GM19438 (cell line): ENCODE measurements around the gene COL5A1.

Experiments used
- ATAC-seq: cut with Tn5 transposase; IDR thresholded peaks from one replicate; pipeline ENCODE4 v1.9.1; 2021; ENCODE audit warnings: low read depth; ENCODE audit not compliant: unreplicated experiment

The COL5A1 gene

DNA sequence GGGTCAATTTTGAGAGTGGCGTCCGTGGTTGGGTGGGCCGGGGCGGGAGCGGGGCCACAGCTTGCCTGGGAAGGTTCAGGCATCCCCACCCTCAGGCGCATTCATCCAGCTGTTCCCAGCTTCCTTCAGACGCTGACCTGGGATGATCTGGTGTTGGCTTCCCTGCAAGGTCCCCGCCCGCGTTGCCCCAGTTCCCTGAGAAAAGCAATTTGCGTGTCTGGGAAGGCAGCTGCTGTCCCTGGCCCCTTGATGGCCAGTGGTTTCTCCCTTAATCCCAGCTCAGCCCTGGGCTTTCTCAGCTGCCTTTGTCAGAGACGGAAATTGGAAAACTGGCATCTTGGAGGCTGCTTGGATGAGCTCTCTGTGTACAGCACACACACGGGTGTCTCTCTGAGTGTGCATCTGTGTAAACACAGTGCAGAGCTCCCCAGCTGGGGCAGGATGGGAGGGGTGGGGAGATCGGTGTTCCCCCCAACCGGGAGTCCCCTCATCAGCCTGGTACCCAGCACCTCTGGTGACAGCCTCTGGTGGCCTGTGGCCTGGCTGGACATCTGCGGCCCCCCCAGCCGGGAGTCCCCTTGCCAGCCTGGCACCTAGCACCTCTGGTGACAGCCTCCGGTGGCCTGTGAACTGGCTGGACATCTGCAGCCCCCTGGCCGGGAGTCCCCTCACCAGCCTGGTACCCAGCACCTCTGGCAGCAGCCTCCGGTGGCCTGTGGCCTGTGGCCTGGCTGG is 94.0 kb downstream of the COL5A1 start:
- ATAC-seq, result no peak

DNA sequence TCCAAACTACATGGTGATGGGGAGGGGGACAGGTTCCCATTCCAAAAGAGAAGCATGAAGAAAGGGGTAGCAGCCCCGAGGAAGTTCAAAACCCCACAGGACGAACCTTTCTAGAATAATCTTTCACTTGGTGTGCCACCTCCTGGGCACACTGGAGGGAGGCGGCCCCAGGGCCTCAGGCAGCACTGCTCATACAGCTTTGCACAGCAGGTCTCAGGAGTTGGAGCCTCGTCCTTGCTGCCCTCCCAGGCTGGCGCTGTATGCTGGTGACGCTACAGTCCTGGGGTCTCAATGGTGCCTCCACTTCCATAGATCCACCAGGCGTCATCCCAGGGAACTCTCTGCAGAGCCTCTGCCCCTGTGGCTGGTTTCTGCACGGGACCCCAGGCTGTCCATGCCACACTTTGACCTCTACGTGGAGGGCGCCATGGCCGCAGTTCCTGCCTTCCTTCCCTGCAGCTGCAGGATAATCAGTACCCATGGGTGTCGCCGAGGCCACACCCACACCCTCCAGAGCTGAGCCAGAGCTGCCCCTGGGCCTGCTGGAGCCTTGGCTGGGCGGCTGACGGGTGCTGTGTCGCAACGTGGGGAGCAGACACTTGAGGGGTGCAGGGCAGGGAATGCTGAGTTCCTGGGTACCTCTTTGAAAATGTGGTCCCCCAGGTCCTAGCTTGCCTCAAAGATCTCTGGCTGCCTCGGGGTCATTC is 95.3 kb downstream of the COL5A1 start:
- ATAC-seq, result no peak

DNA sequence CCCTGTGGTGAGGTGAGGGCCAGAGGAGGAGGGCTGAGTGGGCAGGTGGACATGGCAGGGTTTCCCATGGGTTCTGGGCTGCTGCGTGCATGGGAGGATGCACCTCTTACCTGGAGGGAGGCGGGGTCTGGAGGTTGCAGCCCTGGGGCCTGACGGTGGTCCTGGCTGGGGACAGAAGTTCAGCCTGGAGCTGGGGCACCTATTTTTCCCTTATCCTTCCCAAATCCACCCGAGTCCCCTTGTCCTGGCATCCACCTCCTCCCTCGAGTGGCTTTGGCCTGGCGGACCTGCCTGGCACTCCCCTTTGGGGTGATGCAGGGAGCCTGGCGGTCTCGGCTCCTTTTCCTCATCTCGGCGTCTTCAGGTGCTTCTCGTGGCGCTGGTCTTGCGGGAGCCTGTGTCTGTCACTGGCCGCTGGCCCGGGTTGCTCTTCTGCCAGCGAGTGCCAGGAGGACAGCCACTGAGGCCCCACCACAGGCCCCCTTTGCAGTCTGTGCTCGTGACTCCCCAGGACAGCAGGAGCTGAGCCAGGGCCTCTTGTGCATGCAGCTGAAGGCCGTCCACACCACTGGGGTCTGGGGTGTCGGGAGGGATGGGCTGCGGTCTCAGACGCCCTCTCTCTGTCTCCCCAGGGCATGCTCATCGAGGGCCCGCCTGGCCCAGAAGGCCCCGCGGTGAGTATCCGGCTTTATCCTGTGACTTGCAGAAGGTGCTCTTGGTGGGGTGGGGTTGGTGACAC is 96.4 kb downstream of the COL5A1 start:
- ATAC-seq, result no peak

DNA sequence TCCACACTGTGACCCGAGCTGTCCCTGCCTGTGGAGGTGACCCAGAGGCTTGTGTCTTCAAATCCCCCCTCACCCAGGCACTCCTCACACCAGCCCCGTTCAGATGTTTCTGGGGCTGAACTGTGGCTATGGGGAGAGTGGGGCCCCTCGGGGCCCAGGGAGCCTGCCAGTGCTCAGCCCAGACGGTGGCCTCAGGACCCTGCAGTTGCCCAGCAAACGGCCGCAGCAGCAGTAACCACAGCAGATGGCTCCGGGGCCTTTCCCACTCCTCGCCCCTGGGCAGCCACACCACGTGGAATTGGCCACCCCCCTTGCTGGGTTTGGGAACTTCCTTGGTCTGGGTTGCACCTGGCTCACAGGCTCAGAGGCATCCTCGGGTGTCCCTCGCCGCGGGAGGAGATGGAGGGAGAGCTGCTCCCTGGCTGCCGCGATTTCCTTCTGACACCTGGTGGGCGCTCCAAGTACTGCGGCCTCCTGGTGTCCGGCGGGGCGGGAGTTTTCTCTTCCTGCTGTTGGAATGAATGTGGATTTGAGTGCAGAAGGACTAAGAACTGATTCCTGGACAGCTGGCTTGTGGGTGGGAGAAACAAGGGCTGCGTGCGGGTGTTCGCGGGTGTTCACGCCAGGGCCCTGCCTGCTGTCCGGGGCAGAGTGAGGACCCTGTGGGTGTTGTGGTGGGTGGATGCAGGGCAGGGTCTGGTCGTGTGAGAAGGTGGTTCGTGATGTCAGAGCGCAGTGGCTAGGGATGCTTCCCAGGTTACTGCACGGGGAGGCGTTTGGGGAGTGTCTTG is 97.5 kb downstream of the COL5A1 start:
- no peak for ATAC-seq

DNA sequence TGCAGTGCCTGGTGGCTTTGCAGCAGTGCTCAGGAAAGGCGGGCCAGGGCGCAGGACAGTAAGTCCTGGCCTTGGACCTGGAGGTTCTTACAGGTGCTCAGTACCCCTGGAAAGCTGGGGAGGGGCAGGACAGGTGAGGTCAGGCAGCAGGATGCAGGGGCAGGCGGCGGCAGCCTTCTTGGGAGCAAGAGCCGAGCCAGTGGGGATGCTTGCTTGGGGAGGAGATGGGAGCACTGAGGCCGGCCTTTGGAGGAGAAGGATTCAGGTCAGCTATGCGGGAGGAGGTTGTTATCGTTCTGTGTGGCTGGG is 98.0 kb downstream of the COL5A1 start:
- no peak for ATAC-seq

DNA sequence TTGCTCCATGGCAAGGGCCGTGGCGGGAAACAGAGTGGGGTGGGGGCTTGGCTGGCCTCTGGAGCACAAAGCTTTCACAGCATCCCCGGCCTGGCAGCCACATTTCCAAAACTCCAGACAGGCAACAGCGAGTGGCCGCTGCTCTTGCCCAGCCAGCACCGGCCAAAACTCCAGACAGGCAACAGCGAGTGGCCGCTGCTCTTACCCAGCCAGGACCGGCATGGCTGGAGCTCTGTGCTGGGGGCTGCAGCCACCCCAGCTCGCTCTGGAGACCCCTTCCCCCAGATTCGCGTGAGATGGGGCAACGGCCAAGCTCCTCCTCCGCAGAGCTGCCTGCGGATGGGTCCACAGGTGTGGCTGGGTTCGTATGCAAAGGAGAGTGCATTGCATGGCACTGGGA is 98.5 kb downstream of the COL5A1 start:
- ATAC-seq, result no peak

DNA sequence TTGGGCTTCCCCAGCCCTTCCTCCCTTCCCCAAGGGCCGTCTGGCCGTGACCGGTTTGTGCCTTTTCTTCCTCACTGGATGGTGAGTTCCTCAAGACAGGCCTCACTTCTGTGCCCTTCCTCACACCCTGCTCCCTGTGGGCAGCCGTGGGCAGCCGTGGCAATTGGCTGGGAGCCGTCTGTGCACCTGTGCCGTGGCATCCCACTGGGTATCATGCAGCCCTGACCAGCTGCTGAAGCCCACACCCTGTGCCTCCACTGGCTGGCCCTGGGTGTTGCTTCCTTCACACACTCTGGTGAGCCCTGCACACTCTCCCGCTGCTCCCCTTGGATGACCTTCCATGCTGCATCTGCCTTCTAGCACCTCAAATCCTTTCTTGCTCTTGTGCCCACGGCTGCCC is 100.2 kb downstream of the COL5A1 start:
- ATAC-seq, result no peak

DNA sequence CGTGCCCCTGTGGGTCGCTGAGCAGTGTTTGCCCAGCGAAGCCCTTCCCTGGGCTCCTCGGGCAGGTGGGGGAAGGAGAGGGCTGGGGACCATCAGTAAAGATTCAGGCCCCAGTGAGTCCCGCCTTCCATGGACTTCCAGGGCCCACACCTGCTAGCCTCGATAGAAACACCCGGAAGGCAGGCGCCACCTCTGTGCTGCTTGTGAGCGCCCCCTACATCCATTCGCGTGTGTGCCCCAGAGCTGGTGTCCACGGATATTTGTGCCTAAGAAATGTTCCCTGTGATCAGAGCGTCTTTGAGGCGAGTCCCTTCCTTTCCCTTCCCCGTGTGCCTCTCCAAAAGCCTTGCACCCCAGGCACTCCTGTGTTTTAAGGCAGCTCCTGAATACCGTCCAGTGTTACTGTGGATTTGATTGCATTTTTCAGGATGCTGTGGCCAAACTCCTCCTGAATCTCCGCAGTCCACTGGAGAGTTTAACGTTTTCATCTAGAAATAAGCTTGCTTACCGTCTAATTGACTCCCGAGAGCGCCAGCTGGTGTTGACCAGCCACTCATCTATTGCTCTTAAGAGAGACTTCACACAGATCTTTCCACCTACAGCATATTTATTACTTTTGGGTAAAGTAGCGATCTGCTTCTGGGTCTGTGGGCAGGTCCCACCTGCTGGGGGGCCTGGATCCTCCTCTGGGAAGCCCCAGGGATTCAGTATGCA is 101.4 kb downstream of the COL5A1 start:
- ATAC-seq, result no peak

DNA sequence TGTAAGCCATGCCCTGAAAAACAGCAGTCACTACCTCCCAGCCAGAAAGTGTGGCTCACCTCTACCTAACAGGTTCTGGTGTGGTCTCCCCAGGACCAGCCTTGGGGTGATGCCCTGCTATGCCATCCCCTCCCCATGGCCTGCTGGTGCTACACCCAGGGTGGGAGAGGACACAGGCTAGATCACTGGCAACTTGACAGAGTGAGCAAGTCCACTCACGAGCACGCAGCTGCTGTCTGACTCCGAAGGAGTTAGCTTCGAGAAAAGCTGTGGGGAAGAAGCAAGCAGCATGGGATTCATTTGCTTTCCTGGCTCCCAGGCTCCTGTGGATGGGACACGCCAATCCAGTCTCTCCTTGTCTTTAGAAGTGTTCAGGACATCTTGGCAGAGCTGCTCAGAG is 102.2 kb downstream of the COL5A1 start:
- ATAC-seq, result no peak

DNA sequence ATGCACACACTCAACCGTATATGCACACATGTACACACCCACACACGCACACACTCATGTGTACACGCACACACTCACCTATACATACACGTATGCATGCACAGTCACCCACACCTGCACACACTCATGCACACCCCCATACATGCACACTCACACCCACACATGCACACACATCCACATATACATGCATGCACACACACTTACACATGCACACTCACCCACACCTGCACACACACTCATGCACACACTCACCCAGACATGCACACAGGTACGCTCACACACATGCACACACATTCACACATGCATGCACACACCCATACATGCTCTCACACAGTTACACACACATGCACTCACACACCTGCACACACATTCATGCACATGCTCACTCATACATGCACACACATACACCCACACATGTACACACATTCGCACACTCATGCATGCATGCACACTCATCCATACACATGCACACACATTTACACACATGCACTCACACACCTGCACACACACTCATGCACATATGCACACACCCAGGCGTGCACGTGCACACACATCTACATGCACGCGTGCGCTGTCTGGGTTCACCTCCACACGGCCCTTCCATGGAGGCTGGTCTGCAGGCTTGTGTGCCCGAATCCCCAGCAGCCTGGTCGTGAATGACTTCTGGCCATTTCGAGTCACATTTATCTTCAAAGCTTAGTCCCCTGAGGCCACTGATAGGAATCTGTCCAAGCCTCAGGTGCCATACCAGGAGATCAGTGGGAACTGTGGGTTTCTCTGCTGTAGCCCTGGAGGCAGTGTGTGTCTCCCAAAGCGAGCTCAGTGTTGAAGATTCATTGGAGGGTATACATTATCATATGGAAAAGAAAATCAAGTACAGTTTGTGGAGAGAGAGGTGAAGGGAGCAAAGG is 103.0 kb downstream of the COL5A1 start:
- ATAC-seq, result no peak

DNA sequence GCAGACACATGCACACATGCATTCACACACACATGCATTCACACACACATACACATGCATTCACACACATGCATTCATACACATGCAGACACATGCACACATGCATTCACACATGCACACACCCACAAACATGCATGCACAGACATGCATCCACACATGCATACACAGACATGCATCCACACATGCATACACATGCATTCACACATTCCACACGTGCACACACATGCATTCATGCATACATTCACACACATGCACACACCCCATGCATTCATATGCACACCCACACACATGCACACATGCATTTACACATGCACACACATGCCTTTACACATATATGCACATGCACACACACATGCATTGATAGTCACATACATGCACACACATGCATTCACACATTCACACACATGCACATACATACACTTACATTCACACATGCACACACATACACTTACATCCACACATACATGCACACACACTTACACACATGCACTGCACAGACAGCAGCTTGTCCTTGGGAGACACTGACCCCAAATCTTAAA is 106.4 kb downstream of the COL5A1 start:
- ATAC-seq, result no peak

DNA sequence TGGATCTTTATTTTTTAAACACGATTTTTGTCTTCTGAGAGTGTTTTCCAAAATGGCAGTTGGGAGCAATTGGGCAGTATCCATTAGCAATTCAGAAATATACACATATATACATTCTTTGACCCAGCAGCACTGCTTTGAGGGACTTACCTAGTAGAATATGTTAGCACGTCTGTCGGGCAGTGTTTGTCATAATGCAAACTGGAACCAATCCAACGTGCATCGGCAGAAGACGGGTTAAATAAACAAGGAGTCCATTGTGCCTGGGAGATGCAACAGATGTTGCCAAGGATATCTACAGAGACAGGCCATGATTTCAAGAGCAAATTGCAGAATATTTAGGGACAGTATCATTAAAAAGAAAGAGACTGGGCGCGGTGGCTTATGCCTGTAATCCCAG is 107.0 kb downstream of the COL5A1 start:
- ATAC-seq, result no peak

DNA sequence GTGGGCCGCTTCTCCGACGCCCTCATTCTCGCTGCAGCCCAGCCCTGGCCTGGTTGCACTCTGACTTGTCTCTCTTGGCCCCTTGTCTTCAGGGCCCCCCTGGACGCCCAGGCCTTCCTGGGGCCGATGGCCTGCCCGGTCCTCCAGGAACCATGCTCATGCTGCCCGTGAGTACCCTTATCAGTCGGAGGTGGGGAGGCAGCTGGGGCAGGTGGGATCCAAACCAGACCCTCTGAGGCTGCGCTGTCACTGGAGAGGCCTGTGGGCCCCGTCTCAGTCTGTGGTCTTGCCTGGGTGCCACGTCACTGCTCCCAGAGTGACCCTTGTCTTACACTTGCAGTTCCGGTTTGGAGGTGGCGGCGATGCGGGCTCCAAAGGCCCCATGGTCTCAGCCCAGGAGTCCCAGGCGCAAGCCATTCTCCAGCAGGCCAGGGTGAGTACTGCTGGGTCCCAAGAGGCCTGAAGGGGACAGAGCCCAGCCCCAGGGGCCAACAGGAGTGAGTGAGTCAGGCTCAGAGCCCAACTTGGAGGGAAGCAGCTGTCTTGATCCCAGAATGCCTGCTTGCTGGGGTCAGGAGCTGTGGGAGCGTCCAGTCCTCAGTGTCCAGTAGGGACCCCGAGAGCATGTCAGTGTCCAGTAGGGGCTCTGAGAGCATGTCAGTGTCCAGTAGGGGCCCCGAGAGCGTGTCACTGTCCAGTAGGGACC is 109.0 kb downstream of the COL5A1 start:
- ATAC-seq, result no peak

DNA sequence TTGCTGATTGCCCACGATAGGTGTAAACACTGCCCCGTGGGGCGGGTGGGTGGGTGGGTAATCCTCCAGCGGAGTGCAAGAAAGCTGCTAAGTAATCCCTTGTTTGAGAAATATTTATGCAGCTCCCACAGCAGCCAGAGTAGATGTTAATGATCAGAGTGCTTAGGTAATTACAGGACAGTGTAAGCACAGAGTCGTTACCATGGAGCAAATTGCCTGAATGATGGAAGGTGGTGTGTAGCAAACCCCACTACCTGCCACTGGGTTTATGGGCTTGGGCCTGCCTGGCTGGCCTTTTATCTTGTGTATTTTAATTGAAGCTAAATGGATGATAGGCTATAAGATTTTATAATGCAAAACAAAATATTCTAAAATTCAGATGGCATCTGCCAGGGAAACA is 110.0 kb downstream of the COL5A1 start:
- no peak for ATAC-seq

DNA sequence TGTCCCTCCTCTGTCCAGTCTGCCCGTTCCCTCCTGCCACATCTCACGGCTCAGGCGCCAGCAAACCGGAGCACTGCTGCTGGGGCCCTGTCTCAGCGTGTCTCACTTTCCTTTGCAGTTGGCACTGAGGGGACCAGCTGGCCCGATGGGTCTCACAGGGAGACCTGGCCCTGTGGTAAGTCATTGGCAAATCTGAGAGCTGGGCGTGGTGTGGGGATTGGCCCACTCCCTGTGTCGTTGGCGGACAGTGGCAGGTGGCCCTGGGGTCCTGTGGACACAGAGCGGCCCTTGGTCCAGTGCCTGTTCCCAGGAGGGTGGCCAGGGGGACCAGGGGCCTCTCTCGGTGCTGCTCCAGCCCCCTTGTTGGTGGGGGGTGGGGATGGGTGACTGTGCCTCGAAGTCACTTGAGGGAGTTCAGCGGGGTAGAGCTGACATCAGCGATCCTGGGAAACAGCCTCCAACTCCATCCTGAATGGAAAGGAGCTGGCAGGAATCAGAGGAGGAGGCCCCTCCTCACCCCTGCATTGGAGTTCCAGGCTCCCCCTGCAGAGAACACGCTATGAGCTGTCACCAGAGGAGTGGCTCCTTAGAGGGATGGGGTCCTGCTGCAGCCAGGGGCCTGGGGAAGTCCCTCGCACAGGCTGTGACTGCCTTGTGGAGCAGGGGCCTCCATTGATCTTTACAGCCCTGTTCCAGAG is 111.0 kb downstream of the COL5A1 start:
- ATAC-seq, result no peak

DNA sequence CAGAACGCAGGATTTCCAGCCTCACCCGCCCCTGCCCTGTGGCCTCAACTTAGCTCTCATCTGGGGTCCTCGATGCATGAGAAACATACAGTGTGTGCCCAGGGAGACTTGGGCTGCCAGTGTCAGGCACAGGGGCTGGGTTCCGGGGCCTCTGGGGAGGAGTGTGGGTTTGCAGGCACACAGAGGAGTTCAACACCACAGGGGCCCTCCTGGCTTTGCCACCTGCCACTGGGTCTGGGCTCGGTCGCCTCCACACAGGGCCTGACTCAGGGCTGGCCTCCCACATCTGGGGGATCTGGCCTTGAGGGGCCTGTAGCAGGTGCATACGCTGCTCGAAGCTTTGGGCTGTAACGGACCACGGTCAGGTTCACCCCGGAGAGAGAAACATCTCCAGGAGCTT is 111.6 kb downstream of the COL5A1 start:
- ATAC-seq, result no peak

DNA sequence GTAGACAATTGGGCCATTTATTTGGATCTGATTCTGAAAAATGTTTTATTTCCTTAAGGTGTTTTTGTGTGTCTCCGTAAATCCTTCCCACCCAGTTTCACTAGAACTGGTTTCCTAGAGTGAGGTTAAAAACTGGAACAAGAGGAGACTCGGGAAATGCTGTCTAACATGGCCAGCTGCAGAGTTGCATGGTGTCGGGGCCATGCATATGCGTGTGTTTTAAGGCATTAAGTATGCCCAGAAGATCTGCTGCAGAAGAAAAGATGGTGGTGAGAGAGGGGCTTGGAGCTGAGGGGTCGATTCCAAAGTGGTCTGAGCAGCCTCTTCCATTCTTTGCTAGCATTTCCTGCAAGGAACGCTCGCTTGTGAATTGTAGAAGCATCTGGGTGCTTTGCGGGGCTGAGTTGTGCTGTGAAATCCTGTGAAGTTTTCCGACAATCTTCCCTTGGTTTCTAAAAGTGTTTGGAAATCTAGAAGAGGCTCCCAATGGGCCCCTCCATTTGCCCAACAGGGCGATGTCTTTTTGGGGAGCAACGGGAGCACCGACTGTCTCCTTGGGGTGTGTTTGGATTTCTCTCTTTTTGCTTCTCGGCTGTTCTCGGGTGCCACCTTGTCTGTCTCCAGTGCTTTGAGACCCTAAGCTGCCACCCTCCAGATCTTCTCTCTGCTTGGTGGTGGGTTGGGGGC is 113.8 kb downstream of the COL5A1 start:
- no peak for ATAC-seq
